Neutrophil (primary cell): ENCODE results near the gene ACBD7.

ENCODE experiments used
- H3K27ac ChIP-seq: fragments of 200-600 bp; sonication (generic); 2 replicates; pipeline ENCODE4 v1.5.1; 2016; ENCODE audit warnings: mild to moderate bottlenecking, moderate library complexity
- H3K27me3 ChIP-seq: fragments of 200-600 bp; sonication (generic); 2 replicates; pipeline ENCODE4 v1.6.0; 2016; ENCODE audit warnings: mild to moderate bottlenecking
- H3K36me3 ChIP-seq: fragments of 200-600 bp; sonication (generic); 2 replicates; pipeline ENCODE4 v1.5.1; 2017
- H3K4me1 ChIP-seq, 2 experiments: fragments of 200-600 bp in 1 of 2; sonication (generic) in 1 of 2; 1 replicate in 1 of 2; 2 replicates in 1 of 2; pipeline versions ENCODE4 v1.5.1 to v1.6.1; 2013 to 2016; ENCODE audit warnings: low read depth in 1 of 2, low read length in 1 of 2, mild to moderate bottlenecking in 1 of 2, moderate library complexity in 1 of 2; ENCODE audit not compliant: control insufficient read depth in 1 of 2, insufficient read depth in 1 of 2
- H3K4me3 ChIP-seq, 2 experiments: fragments of 200-600 bp in 1 of 2; sonication (generic) in 1 of 2; 1 replicate in 1 of 2; 2 replicates in 1 of 2; pipeline ENCODE4 v1.5.1; 2013 to 2016; ENCODE audit warnings: low read depth in 1 of 2, low read length in 1 of 2, mild to moderate bottlenecking in 1 of 2, moderate library complexity in 1 of 2
- H3K9me3 ChIP-seq: fragments of 200-600 bp; sonication (generic); 2 replicates; pipeline ENCODE4 v1.5.1; 2016
- CTCF ChIP-seq: fragments of 200-600 bp; sonication (generic); IDR thresholded peaks from 2 replicates; pipeline ENCODE4 v1.5.1; 2016; ENCODE audit warnings: antibody characterized with exemption

ACBD7 gene

GRCh38 chr10:15072358-15072757 lies 16.2 kb downstream of the ACBD7 start:
- no peak for TF ChIP-seq CTCF

GRCh38 chr10:15069230-15069629 lies 19.3 kb downstream of the ACBD7 start:
- H3K9me3 ChIP-seq, result no peaks in the 10 kb centered on the region
- H3K4me3 ChIP-seq, result no peak overlapping the region
- no peaks in the 10 kb centered on the region for H3K4me1 ChIP-seq
- no peak overlapping the region for H3K27ac ChIP-seq
- no peaks in the 10 kb centered on the region for H3K27me3 ChIP-seq
- H3K36me3 ChIP-seq, result no peaks in the 10 kb centered on the region
- TF ChIP-seq CTCF, result no peak

More at GRCh38 chr10:15072358-15072757, 16.2 kb downstream of the ACBD7 start:
- H3K27me3 ChIP-seq, result no peaks in the 10 kb centered on the region
- no peak overlapping the region for H3K27ac ChIP-seq
- no peaks in the 10 kb centered on the region for H3K9me3 ChIP-seq
- H3K4me3 ChIP-seq, result no peak overlapping the region
- H3K4me1 ChIP-seq, result no peaks in the 10 kb centered on the region
- no peaks in the 10 kb centered on the region for H3K36me3 ChIP-seq

GRCh38 chr10:15068802-15069201 lies 19.8 kb downstream of the ACBD7 start:
- Histone ChIP-seq H3K4me1 (no peaks in the 10 kb centered on the region), H3K36me3 (no peaks in the 10 kb centered on the region), H3K27me3 (no peaks in the 10 kb centered on the region), H3K4me3 (no peak overlapping the region), H3K27ac (no peak overlapping the region), H3K9me3 (no peaks in the 10 kb centered on the region)
- TF ChIP-seq CTCF, result no peak

GRCh38 chr10:15067154-15067553 lies 21.4 kb downstream of the ACBD7 start:
- Histone ChIP-seq H3K4me1 (no peaks in the 10 kb centered on the region), H3K27ac (no peak overlapping the region), H3K36me3 (no peaks in the 10 kb centered on the region), H3K4me3 (no peak overlapping the region), H3K27me3 (no peaks in the 10 kb centered on the region), H3K9me3 (no peaks in the 10 kb centered on the region)
- no peak for TF ChIP-seq CTCF

GRCh38 chr10:15060638-15061037 lies 27.9 kb downstream of the ACBD7 start:
- no peak overlapping the region for H3K27ac ChIP-seq
- no peak overlapping the region for H3K4me3 ChIP-seq
- no peaks in the 10 kb centered on the region for H3K27me3 ChIP-seq
- H3K4me1 ChIP-seq, result no peaks in the 10 kb centered on the region
- H3K36me3 ChIP-seq, result no peaks in the 10 kb centered on the region
- TF ChIP-seq CTCF, result no peak
- H3K9me3 ChIP-seq, result no peaks in the 10 kb centered on the region

GRCh38 chr10:15059914-15060313 lies 28.7 kb downstream of the ACBD7 start:
- H3K4me3 ChIP-seq, result no peak overlapping the region
- TF ChIP-seq CTCF, result no peak
- no peaks in the 10 kb centered on the region for H3K36me3 ChIP-seq
- H3K9me3 ChIP-seq, result no peaks in the 10 kb centered on the region
- no peak overlapping the region for H3K27ac ChIP-seq
- H3K4me1 ChIP-seq, result no peaks in the 10 kb centered on the region
- H3K27me3 ChIP-seq, result no peaks in the 10 kb centered on the region
